Activated CD8-positive, alpha-beta T cell treated with anti-CD3 and anti-CD28 coated beads for 36 hours (primary cell): ENCODE data around the gene SLC25A10. TPM values are rescaled to one million over a fixed set of nuclear protein-coding genes. Genes with fewer than 3 reads are reported as not detected.

Experiments
- ATAC-seq: fragments of 200-7000 bp; cut with Tn5 transposase; one replicate; pipeline ENCODE4 v1.10.0; 2021; ENCODE audit warnings: mild to moderate bottlenecking, moderate library complexity
- CTCF ChIA-PET: fragments of 350-600 bp; sonication (Branson Sonifier 250); formaldehyde crosslinking; loops from one replicate; lab custom pipeline; 2021; ENCODE audit warnings: antibody characterized with exemption; lab: Charles Lee
- POLR2A ChIA-PET: fragments of 350-600 bp; sonication (Branson Sonifier 250); formaldehyde crosslinking; loops from one replicate; lab custom pipeline; 2021; ENCODE audit warnings: antibody characterized with exemption; lab: Charles Lee
- DNase-seq: peaks from one replicate; pipeline ENCODE4 v3.0.0-alpha.2; 2020
- H3K27ac Mint-ChIP-seq: one replicate; pipeline ENCODE4 v1.8.0; 2021; ENCODE audit warnings: mild to moderate bottlenecking, mixed read lengths
- H3K27me3 Mint-ChIP-seq: one replicate; pipeline ENCODE4 v1.8.0; 2021; ENCODE audit warnings: mixed read lengths
- H3K36me3 Mint-ChIP-seq: one replicate; pipeline ENCODE4 v1.8.0; 2021; ENCODE audit warnings: low read depth, mixed read lengths
- H3K4me1 Mint-ChIP-seq: one replicate; pipeline ENCODE4 v1.8.0; 2021; ENCODE audit warnings: low read depth, mixed read lengths
- H3K4me3 Mint-ChIP-seq: one replicate; pipeline ENCODE4 v1.8.0; 2021; ENCODE audit warnings: mild to moderate bottlenecking, moderate library complexity, mixed read lengths
- H3K9me3 Mint-ChIP-seq: one replicate; pipeline ENCODE4 v1.8.0; 2021; ENCODE audit warnings: mixed read lengths
- intact Hi-C: fragments of 100-400 bp; cut with micrococcal nuclease; formaldehyde crosslinking; loops from one replicate; pipeline ENCODE4 v1.10.0; 2022
- total RNA-seq, 2 experiments: library from RNA; stranded (reverse); gene quantifications; one replicate each; pipeline ENCODE4 v1.2.3, GENCODE V29; 2021
- TF ChIP-seq, protein P1 (sequence below): fragments of 200-600 bp; IDR thresholded peaks from one replicate; pipeline ENCODE4 v1.8.0; 2022; ENCODE audit warnings: antibody characterized with exemption, mild to moderate bottlenecking

Gene SLC25A10
- total RNA-seq, 2 experiments from 2014 or later: 29.4 to 30.5 TPM

DNA sequence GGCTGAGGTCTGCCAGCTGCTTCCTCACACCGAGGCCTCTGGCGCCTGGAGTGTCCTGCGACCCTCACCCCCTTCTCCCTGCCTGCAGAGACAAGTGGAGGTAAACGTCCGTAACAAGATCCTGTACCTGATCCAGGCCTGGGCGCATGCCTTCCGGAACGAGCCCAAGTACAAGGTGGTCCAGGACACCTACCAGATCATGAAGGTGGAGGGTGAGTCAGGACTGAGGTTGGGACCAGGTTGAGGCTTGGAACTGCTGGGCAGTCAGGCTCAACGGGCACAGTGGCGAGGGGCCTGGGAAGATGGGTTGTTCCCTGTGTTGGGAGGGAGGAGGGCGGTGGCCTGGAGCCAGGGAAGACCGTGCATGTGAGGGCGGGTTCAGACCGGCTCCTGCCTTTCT lies 23.5 kb upstream of the SLC25A10 start:
- CTCF ChIA-PET: no interaction called here
- peaks cover 50% of the 10 kb centered on the region for H3K36me3 Mint-ChIP-seq
- ATAC-seq: no peak

DNA sequence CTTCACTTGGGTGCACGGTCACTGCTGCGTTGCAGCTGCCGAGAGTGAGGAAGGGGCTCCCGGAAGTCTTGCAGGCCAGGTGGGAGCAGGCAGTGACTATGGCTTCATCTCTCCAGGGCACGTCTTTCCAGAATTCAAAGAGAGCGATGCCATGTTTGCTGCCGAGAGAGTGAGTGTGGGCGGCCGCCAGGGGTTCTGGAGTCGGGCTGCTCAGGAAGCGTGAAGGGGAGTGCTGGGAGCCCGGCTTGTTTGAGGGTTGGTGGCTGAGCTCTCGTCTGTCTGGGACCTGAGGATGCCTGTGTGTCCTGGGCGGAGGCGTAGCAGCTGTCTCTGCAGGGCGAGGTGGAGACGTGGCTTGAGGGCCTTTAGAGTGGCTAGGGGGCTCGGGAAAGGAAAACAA lies 22.0 kb upstream of the SLC25A10 start:
- ChIA-PET CTCF (no interaction called here), POLR2A (interaction anchor here (0.9 kb wide), 1 partner anchor 31 kb away, joined by 3 read pairs; no protein-coding TSS in a partner anchor)
- Mint-ChIP-seq H3K9me3 (no peaks in the 10 kb centered on the region), H3K4me1 (peaks cover 18% of the 10 kb centered on the region), H3K27ac (no peak overlapping the region), H3K36me3 (peaks cover 42% of the 10 kb centered on the region), H3K27me3 (no peaks in the 10 kb centered on the region), H3K4me3 (no peak overlapping the region)
- intact Hi-C loops: no loop called here
- ATAC-seq: no peak
- TF ChIP-seq, protein P1, sequence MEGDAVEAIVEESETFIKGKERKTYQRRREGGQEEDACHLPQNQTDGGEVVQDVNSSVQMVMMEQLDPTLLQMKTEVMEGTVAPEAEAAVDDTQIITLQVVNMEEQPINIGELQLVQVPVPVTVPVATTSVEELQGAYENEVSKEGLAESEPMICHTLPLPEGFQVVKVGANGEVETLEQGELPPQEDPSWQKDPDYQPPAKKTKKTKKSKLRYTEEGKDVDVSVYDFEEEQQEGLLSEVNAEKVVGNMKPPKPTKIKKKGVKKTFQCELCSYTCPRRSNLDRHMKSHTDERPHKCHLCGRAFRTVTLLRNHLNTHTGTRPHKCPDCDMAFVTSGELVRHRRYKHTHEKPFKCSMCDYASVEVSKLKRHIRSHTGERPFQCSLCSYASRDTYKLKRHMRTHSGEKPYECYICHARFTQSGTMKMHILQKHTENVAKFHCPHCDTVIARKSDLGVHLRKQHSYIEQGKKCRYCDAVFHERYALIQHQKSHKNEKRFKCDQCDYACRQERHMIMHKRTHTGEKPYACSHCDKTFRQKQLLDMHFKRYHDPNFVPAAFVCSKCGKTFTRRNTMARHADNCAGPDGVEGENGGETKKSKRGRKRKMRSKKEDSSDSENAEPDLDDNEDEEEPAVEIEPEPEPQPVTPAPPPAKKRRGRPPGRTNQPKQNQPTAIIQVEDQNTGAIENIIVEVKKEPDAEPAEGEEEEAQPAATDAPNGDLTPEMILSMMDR: no peak
- no peak for DNase-seq

More for the DNA sequence above, 23.5 kb upstream of the SLC25A10 start:
- TF ChIP-seq, protein P1: no peak
- intact Hi-C loops: no loop called here
- no peaks in the 10 kb centered on the region for H3K27me3 Mint-ChIP-seq
- no peak overlapping the region for H3K4me3 Mint-ChIP-seq
- DNase-seq: no peak
- no peaks in the 10 kb centered on the region for H3K9me3 Mint-ChIP-seq
- H3K27ac Mint-ChIP-seq: no peak overlapping the region
- POLR2A ChIA-PET: interaction anchor here (1.3 to 6.7 kb wide), 2 partner anchors 15 kb away, joined by 4 to 73 read pairs; partner anchors contain the start of gene MRPL12
- H3K4me1 Mint-ChIP-seq: peaks cover 25% of the 10 kb centered on the region

DNA sequence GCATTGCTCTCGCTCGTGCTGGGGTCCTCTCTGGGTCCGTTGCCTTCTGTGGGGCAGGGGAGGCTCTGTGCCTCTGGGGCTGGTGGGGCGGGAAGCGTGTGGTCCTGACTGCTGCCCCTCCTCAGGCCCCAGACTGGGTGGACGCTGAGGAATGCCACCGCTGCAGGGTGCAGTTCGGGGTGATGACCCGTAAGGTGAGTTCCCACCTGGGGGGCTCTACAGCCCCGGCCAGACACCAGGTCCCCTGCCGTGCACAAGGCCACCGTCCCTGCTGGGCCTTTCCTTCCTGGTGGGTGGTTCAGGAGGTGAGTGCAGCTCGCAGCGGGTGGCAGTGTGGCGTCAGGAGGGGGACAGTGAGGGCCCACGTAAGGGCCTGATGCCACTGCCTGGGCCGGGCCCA lies 21.5 kb upstream of the SLC25A10 start:
- CTCF ChIA-PET: interaction anchor here (1.0 kb wide), 1 partner anchor 15 kb away, joined by 3 read pairs; no protein-coding TSS in a partner anchor
- Mint-ChIP-seq H3K4me3 (no peak overlapping the region), H3K27ac (no peak overlapping the region)

DNA sequence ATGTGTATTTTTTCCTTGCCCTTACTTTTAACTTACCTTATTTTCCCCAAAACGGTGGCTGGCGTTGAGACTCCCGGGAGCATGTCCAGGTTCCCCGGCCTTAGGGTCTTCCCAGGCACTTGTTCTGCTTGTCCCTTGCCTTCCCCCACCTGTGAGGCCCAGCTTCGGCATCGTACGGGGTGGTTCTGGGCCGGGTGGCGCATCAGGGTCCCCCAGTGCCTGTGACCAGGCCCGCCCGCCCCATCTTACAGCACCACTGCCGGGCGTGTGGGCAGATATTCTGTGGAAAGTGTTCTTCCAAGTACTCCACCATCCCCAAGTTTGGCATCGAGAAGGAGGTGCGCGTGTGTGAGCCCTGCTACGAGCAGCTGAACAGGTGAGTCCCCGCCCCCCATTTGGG lies 20.9 kb upstream of the SLC25A10 start:
- POLR2A ChIA-PET: interaction anchor here (0.9 kb wide), 1 partner anchor 30 kb away, joined by 3 read pairs; no protein-coding TSS in a partner anchor
- H3K27ac Mint-ChIP-seq: no peak overlapping the region
- H3K4me3 Mint-ChIP-seq: no peak overlapping the region
- peaks cover 9% of the 10 kb centered on the region for H3K4me1 Mint-ChIP-seq
- no peaks in the 10 kb centered on the region for H3K27me3 Mint-ChIP-seq
- DNase-seq (no peak), ATAC-seq (no peak)
- intact Hi-C loops: no loop called here
- peaks cover 36% of the 10 kb centered on the region for H3K36me3 Mint-ChIP-seq
- TF ChIP-seq, protein P1: no peak
- no peaks in the 10 kb centered on the region for H3K9me3 Mint-ChIP-seq
- CTCF ChIA-PET: interaction anchor here (1.0 kb wide), 1 partner anchor 16 kb away, joined by 3 read pairs; no protein-coding TSS in a partner anchor

More for the DNA sequence above, 21.5 kb upstream of the SLC25A10 start:
- Mint-ChIP-seq H3K36me3 (peaks cover 38% of the 10 kb centered on the region), H3K4me1 (peaks cover 14% of the 10 kb centered on the region), H3K9me3 (no peaks in the 10 kb centered on the region), H3K27me3 (no peaks in the 10 kb centered on the region)
- TF ChIP-seq, protein P1: no peak
- no peak for DNase-seq
- POLR2A ChIA-PET: interaction anchor here (0.9 kb wide), 1 partner anchor 31 kb away, joined by 3 read pairs; no protein-coding TSS in a partner anchor
- no peak for ATAC-seq
- intact Hi-C loops: no loop called here

DNA sequence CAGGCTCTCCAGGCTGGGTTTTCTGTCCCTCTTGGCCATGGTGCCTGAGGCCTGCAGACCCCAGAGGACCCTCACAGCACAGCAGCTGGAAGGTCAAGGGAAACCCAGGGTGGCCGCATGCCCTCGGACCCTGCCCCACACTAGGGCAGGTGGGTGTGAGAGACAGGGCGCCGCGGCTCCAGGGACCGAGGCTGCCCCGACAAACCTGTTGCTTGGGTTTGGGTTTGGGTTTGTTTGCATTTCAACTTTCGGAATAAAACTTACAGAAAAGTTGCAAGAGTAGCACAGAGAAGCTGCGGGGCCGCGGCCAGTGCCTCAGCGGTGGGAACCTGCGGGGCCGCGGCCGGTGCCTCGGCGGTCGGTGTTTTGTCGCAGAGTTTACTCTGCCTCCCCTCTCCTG lies 20.5 kb upstream of the SLC25A10 start:
- Mint-ChIP-seq H3K27ac (no peak overlapping the region), H3K9me3 (no peaks in the 10 kb centered on the region), H3K36me3 (peaks cover 33% of the 10 kb centered on the region), H3K4me1 (peaks cover 7% of the 10 kb centered on the region), H3K4me3 (no peak overlapping the region), H3K27me3 (no peaks in the 10 kb centered on the region)
- ChIA-PET POLR2A (no interaction called here), CTCF (interaction anchor here (1.0 kb wide), 1 partner anchor 16 kb away, joined by 3 read pairs; no protein-coding TSS in a partner anchor)
- intact Hi-C loops: no loop called here
- DNase-seq: no peak
- TF ChIP-seq, protein P1: no peak
- ATAC-seq: no peak
